HepG2 (cell line): Measurements from ENCODE around the gene PRKCI. TPM values are rescaled to one million over a fixed set of nuclear protein-coding genes. Genes with fewer than 3 reads are reported as not detected.

Source experiments
- ASH2L ChIP-seq: fragments of 300-600, 200-600 bp; sonication (generic); IDR thresholded peaks from 2 replicates; pipeline ENCODE4 v1.7.0; 2017; ENCODE audit warnings: low read depth, mild to moderate bottlenecking, moderate library complexity, mixed read lengths, low read length; ENCODE audit not compliant: insufficient read length
- CEBPG ChIP-seq: IDR thresholded peaks from 2 replicates; pipeline ENCODE4 v1.6.1; 2016
- GATA4 ChIP-seq: sonication (generic); IDR thresholded peaks from 2 replicates; pipeline ENCODE4 v1.6.1; 2016; ENCODE audit warnings: antibody characterized with exemption, low read depth, borderline replicate concordance
- HMG20A ChIP-seq: IDR thresholded peaks from 2 replicates; pipeline ENCODE4 v1.6.1; 2016; ENCODE audit warnings: borderline replicate concordance
- HNF4G ChIP-seq, 2 experiments: sonication (generic) in 1 of 2; formaldehyde crosslinking in 1 of 2; IDR thresholded peaks; 2 replicates each; pipeline versions ENCODE4 v1.4.0 to v1.6.1; 2011 to 2020; ENCODE audit warnings: borderline replicate concordance in 2 of 2, low read depth in 2 of 2, mild to moderate bottlenecking in 2 of 2, low read length in 1 of 2, missing genetic modification reagents in 1 of 2, moderate library complexity in 1 of 2
- POGZ ChIP-seq: sonication (generic); formaldehyde crosslinking; IDR thresholded peaks from 2 replicates; pipeline ENCODE4 v1.4.0; 2020; ENCODE audit warnings: mild to moderate bottlenecking, missing genetic modification reagents
- RARA ChIP-seq: IDR thresholded peaks from 2 replicates; pipeline ENCODE4 v1.6.1; 2016; ENCODE audit warnings: missing genetic modification reagents, missing compliant biosample characterization
- SAP130 ChIP-seq: IDR thresholded peaks from 2 replicates; pipeline ENCODE4 v1.6.1; 2016; ENCODE audit warnings: low read depth
- SOX13 ChIP-seq, 3 experiments: fragments of 450-650 bp in 1 of 3; sonication (generic) in 1 of 3; formaldehyde crosslinking in 1 of 3; IDR thresholded peaks in 2 of 3; conservative IDR thresholded peaks in 1 of 3; 2 replicates each; pipeline versions ENCODE4 v1.5.0 to v1.6.1; 2016 to 2020; ENCODE audit warnings: antibody characterized with exemption in 1 of 3, mild to moderate bottlenecking in 1 of 3, missing compliant biosample characterization in 1 of 3, missing genetic modification reagents in 1 of 3, moderate library complexity in 1 of 3
- SP5 ChIP-seq: IDR thresholded peaks from 2 replicates; pipeline ENCODE4 v1.6.1; 2016; ENCODE audit warnings: low read depth, borderline replicate concordance
- TEAD3 ChIP-seq: optimal IDR thresholded peaks from 2 replicates; pipeline ENCODE3; 2016; ENCODE audit warnings: borderline replicate concordance
- ZFP36L2 ChIP-seq: sonication (generic); formaldehyde crosslinking; IDR thresholded peaks from 2 replicates; pipeline ENCODE4 v1.4.0; 2020; ENCODE audit warnings: missing genetic modification reagents
- ZNF136 ChIP-seq: sonication (generic); formaldehyde crosslinking; IDR thresholded peaks from 2 replicates; pipeline ENCODE4 v1.8.1; 2022; ENCODE audit warnings: low read depth, mild to moderate bottlenecking, moderate library complexity, missing genetic modification reagents
- ZNF629 ChIP-seq: sonication (generic); formaldehyde crosslinking; conservative IDR thresholded peaks from 2 replicates; pipeline ENCODE4 v1.5.0; 2020; ENCODE audit warnings: missing genetic modification reagents
- ZNF768 ChIP-seq: sonication (generic); formaldehyde crosslinking; IDR thresholded peaks from 2 replicates; pipeline ENCODE4 v1.4.0; 2020; ENCODE audit warnings: missing genetic modification reagents
- polyA plus RNA-seq, 8 experiments: library from polyadenylated mRNA; depleted of rRNA in 3 of 8; stranded (reverse) in 7 of 8; unstranded in 1 of 8; fragments of >200 nt; fragmentation: Illumina TruSeq in 4 of 8; extraction: Trizol in 4 of 8; gene quantifications; 2 replicates each; pipeline versions ENCODE4 v1.2.1 to v1.2.3, GENCODE V29; 2011 to 2016; ENCODE audit warnings: low read depth in 4 of 8, missing spikeins in 1 of 8, mixed read lengths in 1 of 8; ENCODE audit not compliant: insufficient read depth in 1 of 8
- total RNA-seq, 5 experiments: library from RNA; depleted of rRNA; stranded (reverse); fragments of >200 nt; fragmentation: Illumina TruSeq; extraction: Trizol; gene quantifications; 2 replicates each; pipeline ENCODE4 v1.2.3, GENCODE V29; 2016; ENCODE audit warnings: low read depth in 1 of 5
- TF ChIP-seq, protein P1 (sequence below): IDR thresholded peaks from 2 replicates; pipeline ENCODE4 v1.6.1; 2016; ENCODE audit warnings: mild to moderate bottlenecking
- TF ChIP-seq, protein P2 (sequence below): sonication (generic); formaldehyde crosslinking; IDR thresholded peaks from 2 replicates; pipeline ENCODE4 v1.5.0; 2020; ENCODE audit warnings: missing genetic modification reagents
- TF ChIP-seq, protein P3 (sequence below): sonication (generic); formaldehyde crosslinking; conservative IDR thresholded peaks from 2 replicates; pipeline ENCODE4 v1.4.0; 2020; ENCODE audit warnings: missing genetic modification reagents

Gene PRKCI
- total and polyA plus RNA-seq, 2 of the 13 experiments (the other 11 are each of a cell fraction or from before 2014, with no cell fraction given), result 17.2 to 30.4 TPM

DNA sequence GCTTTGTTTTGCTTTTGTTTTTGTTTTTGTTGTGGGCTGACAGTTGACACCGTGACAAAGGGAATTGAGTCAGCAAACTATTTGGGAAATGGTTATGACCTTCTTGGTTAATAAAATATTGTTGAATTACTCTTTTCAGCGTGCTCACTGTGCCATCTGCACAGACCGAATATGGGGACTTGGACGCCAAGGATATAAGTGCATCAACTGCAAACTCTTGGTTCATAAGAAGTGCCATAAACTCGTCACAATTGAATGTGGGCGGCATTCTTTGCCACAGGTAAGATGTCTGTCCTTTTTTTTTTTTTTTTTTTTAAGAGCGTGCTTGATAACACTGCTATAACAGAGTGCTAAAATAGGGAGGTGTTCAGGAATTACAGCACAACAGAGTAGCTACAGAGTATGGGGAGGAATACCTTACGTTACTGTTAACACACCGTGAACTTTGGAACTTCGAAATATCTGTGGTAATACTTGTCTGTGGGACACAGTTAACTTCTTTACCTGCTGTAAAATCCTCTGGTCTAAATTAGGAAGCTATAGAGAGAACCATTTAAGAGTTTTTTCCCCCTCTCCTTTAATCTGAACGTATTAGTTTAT is 48.2 kb downstream of the PRKCI start (continued):
- TF ChIP-seq CEBPG (CRISPR knock-in tag) (peak; percentile 69), GATA4 (no peak), ZNF629 (CRISPR knock-in tag) (0 out of 2 replicates have a peak, but pooled peaks have one; percentile 13), ZNF136 (CRISPR knock-in tag) (no peak), HNF4G (IDR thresholded peaks at IDR 0.05; ENCODE audit: borderline replicate concordance, low read depth, low read length) (peak; percentile 66; the same call in 1 of the 2 replicates), HNF4G (CRISPR knock-in tag; IDR thresholded peaks at IDR 0.05; ENCODE audit: borderline replicate concordance, low read depth) (no peak), ZNF768 (CRISPR knock-in tag) (no peak), RARA (CRISPR knock-in tag) (0 out of 2 replicates have a peak, but pooled peaks have one; percentile 9), SP5 (CRISPR knock-in tag) (peak; percentile 22; the same call in 1 of the 2 replicates), ASH2L (peak; percentile 45), SOX13 (IDR thresholded peaks at IDR 0.05) (no peak), SOX13 (CRISPR knock-in tag; conservative IDR thresholded peaks at IDR 0.05 in 1 of 2, IDR thresholded peaks at IDR 0.05 in 1 of 2) (peak in 1 of 2 experiments; percentile 57; a peak in 2 of 4 replicates), ZFP36L2 (CRISPR knock-in tag) (no peak), SAP130 (CRISPR knock-in tag) (peak; percentile 31; the same call in 1 of the 2 replicates), TEAD3 (CRISPR knock-in tag) (peak; percentile 26), HMG20A (peak; percentile 48; the same call in 1 of the 2 replicates), POGZ (peak; percentile 33; the same call in 1 of the 2 replicates)
- TF ChIP-seq, protein P1, sequence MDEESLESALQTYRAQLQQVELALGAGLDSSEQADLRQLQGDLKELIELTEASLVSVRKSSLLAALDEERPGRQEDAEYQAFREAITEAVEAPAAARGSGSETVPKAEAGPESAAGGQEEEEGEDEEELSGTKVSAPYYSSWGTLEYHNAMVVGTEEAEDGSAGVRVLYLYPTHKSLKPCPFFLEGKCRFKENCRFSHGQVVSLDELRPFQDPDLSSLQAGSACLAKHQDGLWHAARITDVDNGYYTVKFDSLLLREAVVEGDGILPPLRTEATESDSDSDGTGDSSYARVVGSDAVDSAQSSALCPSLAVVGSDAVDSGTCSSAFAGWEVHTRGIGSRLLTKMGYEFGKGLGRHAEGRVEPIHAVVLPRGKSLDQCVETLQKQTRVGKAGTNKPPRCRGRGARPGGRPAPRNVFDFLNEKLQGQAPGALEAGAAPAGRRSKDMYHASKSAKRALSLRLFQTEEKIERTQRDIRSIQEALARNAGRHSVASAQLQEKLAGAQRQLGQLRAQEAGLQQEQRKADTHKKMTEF, result 0 out of 2 replicates have a peak, but pooled peaks have one; percentile 33
- TF ChIP-seq, protein P2, sequence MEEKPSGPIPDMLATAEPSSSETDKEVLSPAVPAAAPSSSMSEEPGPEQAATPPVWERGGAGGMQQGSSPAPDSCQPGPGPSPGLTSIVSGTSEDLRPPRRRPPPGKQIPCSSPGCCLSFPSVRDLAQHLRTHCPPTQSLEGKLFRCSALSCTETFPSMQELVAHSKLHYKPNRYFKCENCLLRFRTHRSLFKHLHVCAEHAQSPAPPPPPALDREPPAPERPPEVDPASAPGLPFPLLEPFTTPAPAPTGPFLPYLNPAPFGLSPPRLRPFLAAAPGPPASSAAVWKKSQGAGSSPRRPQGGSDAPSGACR, result no peak
- TF ChIP-seq, protein P3, sequence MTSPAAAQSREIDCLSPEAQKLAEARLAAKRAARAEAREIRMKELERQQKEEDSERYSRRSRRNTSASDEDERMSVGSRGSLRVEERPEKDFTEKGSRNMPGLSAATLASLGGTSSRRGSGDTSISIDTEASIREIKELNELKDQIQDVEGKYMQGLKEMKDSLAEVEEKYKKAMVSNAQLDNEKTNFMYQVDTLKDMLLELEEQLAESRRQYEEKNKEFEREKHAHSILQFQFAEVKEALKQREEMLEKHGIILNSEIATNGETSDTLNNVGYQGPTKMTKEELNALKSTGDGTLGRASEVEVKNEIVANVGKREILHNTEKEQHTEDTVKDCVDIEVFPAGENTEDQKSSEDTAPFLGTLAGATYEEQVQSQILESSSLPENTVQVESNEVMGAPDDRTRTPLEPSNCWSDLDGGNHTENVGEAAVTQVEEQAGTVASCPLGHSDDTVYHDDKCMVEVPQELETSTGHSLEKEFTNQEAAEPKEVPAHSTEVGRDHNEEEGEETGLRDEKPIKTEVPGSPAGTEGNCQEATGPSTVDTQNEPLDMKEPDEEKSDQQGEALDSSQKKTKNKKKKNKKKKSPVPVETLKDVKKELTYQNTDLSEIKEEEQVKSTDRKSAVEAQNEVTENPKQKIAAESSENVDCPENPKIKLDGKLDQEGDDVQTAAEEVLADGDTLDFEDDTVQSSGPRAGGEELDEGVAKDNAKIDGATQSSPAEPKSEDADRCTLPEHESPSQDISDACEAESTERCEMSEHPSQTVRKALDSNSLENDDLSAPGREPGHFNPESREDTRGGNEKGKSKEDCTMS, result no peak
